Caco-2 (cell line): ENCODE measurements around the gene GLP2R. TPM values are rescaled to one million over a fixed set of nuclear protein-coding genes. Genes with fewer than 3 reads are reported as not detected.
"Not testable (repeated sequence)": the region's sequence is repeated elsewhere in the genome, so short reads cannot be mapped to it uniquely, and the experiment has no call there.

Experiments used
- BruUV-seq: library from RNA; stranded (reverse); fragments of 400-500 nt; replicated peaks from 2 replicates; lab custom pipeline; 2021; lab: Mats Ljungman, UMichigan
- CTCF ChIA-PET: fragments of 300-600 bp; sonication (Branson Sonifier 250); formaldehyde crosslinking; loops from one replicate; lab custom pipeline; 2022; ENCODE audit warnings: antibody characterized with exemption; lab: Charles Lee
- POLR2A ChIA-PET: fragments of 300-600 bp; sonication (Branson Sonifier 250); formaldehyde crosslinking; loops from one replicate; lab custom pipeline; 2022; ENCODE audit warnings: antibody characterized with exemption; lab: Charles Lee
- DNase-seq, 2 experiments: peaks; one replicate each; pipeline versions ENCODE4 v3.0.0 to v3.0.0-alpha.2; 2020 to 2022
- H3K27me3 ChIP-seq: replicated peaks from 2 replicates; pipeline ENCODE4 v1.6.0; 2011; ENCODE audit warnings: low read length; ENCODE audit not compliant: control insufficient read depth, insufficient read depth
- H3K36me3 ChIP-seq: 2 replicates; pipeline ENCODE4 v1.5.1; 2011; ENCODE audit warnings: low read length; ENCODE audit not compliant: control insufficient read depth, insufficient read depth
- H3K4me1 ChIP-seq: fragments of 250-450 bp; sonication (Bioruptor Pico); 2 replicates; pipeline ENCODE4 v1.5.1; 2020; ENCODE audit warnings: mild to moderate bottlenecking
- H3K4me3 ChIP-seq: 2 replicates; pipeline ENCODE4 v1.5.1; 2011; ENCODE audit warnings: low read depth, mild to moderate bottlenecking, control low read depth, low read length
- H3K9me3 ChIP-seq: fragments of 250-450 bp; sonication (Bioruptor Pico); 2 replicates; pipeline ENCODE4 v1.5.1; 2020; ENCODE audit warnings: mild to moderate bottlenecking, moderate library complexity
- H3K27ac Mint-ChIP-seq: one replicate; pipeline ENCODE4 v1.8.0; 2022; ENCODE audit warnings: mixed read lengths; ENCODE audit not compliant: unreplicated experiment
- H3K27me3 Mint-ChIP-seq: one replicate; pipeline ENCODE4 v1.8.0; 2022; ENCODE audit warnings: mixed read lengths; ENCODE audit not compliant: insufficient read depth, unreplicated experiment
- H3K36me3 Mint-ChIP-seq: one replicate; pipeline ENCODE4 v1.8.0; 2022; ENCODE audit warnings: mild to moderate bottlenecking, mixed read lengths; ENCODE audit not compliant: insufficient read depth, unreplicated experiment
- H3K4me1 Mint-ChIP-seq: one replicate; pipeline ENCODE4 v1.8.0; 2022; ENCODE audit warnings: low read depth, mixed read lengths; ENCODE audit not compliant: unreplicated experiment
- H3K4me3 Mint-ChIP-seq: one replicate; pipeline ENCODE4 v1.8.0; 2022; ENCODE audit warnings: mild to moderate bottlenecking, moderate library complexity, mixed read lengths; ENCODE audit not compliant: unreplicated experiment
- H3K9me3 Mint-ChIP-seq: one replicate; pipeline ENCODE4 v1.8.0; 2022; ENCODE audit warnings: mixed read lengths; ENCODE audit not compliant: unreplicated experiment
- CTCF ChIP-seq, 2 experiments: fragments of 200-600 bp in 1 of 2; IDR thresholded peaks; 1 replicate in 1 of 2; 2 replicates in 1 of 2; pipeline versions ENCODE4 v1.5.1 to v1.8.0; 2011 to 2022; ENCODE audit warnings: antibody characterized with exemption in 1 of 2, control low read depth in 1 of 2, inconsistent platforms in 1 of 2, low read depth in 1 of 2, low read length in 1 of 2, mild to moderate bottlenecking in 1 of 2, moderate library complexity in 1 of 2; ENCODE audit not compliant: insufficient read depth in 1 of 2, severe bottlenecking in 1 of 2, unreplicated experiment in 1 of 2
- intact Hi-C: fragments of 100-400 bp; cut with micrococcal nuclease; formaldehyde crosslinking; loops from one replicate; pipeline ENCODE4 v1.10.0; 2022; ENCODE audit not compliant: unreplicated experiment
- total RNA-seq: library from RNA; stranded (reverse); gene quantifications from 2 replicates; pipeline ENCODE4 v1.2.3, GENCODE V29; 2022

Gene GLP2R
- total RNA-seq, 1 experiment from 2014 or later: not detected

- POLR2A ChIA-PET: no interaction called here
- no TSS peak for BruUV-seq
- intact Hi-C loops: no loop called here
- H3K4me3 ChIP-seq: no peak overlapping the region
- CTCF ChIA-PET: no interaction called here
- Mint-ChIP-seq H3K9me3 (no peaks in the 10 kb centered on the region), H3K27ac (no peak overlapping the region), H3K4me3 (no peak overlapping the region), H3K4me1 (no peaks in the 10 kb centered on the region), H3K36me3 (no peaks in the 10 kb centered on the region), H3K27me3 (peaks cover 3% of the 10 kb centered on the region)
- no peaks in the 10 kb centered on the region for H3K4me1 ChIP-seq
- no peaks in the 10 kb centered on the region for H3K9me3 ChIP-seq
- H3K36me3 ChIP-seq: no peaks in the 10 kb centered on the region
- no peaks in the 10 kb centered on the region for H3K27me3 ChIP-seq
- TF ChIP-seq CTCF (IDR thresholded peaks at IDR 0.05; ENCODE audit: insufficient read depth in 1 of 2, low read depth in 1 of 2, low read length in 1 of 2, severe bottlenecking in 1 of 2, unreplicated experiment in 1 of 2): no peak
- no peak for DNase-seq
Measured at GRCh38 chr17:9918804-9919352, 93.2 kb downstream of the GLP2R start.

- H3K27ac Mint-ChIP-seq, H3K4me3 Mint-ChIP-seq, H3K4me3 ChIP-seq, DNase-seq, H3K36me3 Mint-ChIP-seq, H3K36me3 ChIP-seq, H3K9me3 Mint-ChIP-seq, H3K27me3 ChIP-seq, POLR2A ChIA-PET, H3K4me1 ChIP-seq, H3K9me3 ChIP-seq, BruUV-seq, H3K4me1 Mint-ChIP-seq, H3K27me3 Mint-ChIP-seq: not testable (repeated sequence)
- intact Hi-C loops: loop anchor here (10.0 kb wide), 1 partner anchor 694 kb away; no protein-coding TSS in a partner anchor
- CTCF ChIA-PET: interaction anchor here (0.6 kb wide), 1 partner anchor 59 kb away, joined by 3 read pairs; no protein-coding TSS in a partner anchor
Measured at GRCh38 chr17:9921216-9921615, 95.5 kb downstream of the GLP2R start.

- no peaks in the 10 kb centered on the region for H3K4me1 ChIP-seq
- Mint-ChIP-seq H3K9me3 (no peaks in the 10 kb centered on the region), H3K4me1 (no peaks in the 10 kb centered on the region), H3K4me3 (no peak overlapping the region), H3K36me3 (no peaks in the 10 kb centered on the region), H3K27me3 (no peaks in the 10 kb centered on the region), H3K27ac (no peak overlapping the region)
- H3K9me3 ChIP-seq: no peaks in the 10 kb centered on the region
- DNase-seq: no peak
- TF ChIP-seq CTCF (IDR thresholded peaks at IDR 0.05; ENCODE audit: insufficient read depth in 1 of 2, low read depth in 1 of 2, low read length in 1 of 2, severe bottlenecking in 1 of 2, unreplicated experiment in 1 of 2): no peak
- H3K4me3 ChIP-seq: no peak overlapping the region
- CTCF ChIA-PET: interaction anchor here (0.6 to 0.7 kb wide), 2 partner anchors 60 to 391 kb away, joined by 3 to 4 read pairs; no protein-coding TSS in a partner anchor
- no peaks in the 10 kb centered on the region for H3K27me3 ChIP-seq
- POLR2A ChIA-PET: no interaction called here
- no peaks in the 10 kb centered on the region for H3K36me3 ChIP-seq
- BruUV-seq: no TSS peak
- intact Hi-C loops: loop anchor here (10.0 kb wide), 1 partner anchor 693 kb away; no protein-coding TSS in a partner anchor
Measured at GRCh38 chr17:9922012-9922848, 96.5 kb downstream of the GLP2R start.
